H1 (cell line): ENCODE data around the gene BRAP. TPM values are rescaled to one million over a fixed set of nuclear protein-coding genes. Genes with fewer than 3 reads are reported as not detected.

Experiments used
- BRCA1 ChIP-seq: IDR thresholded peaks from 2 replicates; pipeline ENCODE4 v1.6.1; 2012; ENCODE audit warnings: low read depth, low read length, improper control_type of control experiment
- CEBPB ChIP-seq: IDR thresholded peaks from 2 replicates; pipeline ENCODE4 v1.6.1; 2012; ENCODE audit warnings: low read depth, low read length
- CHD7 ChIP-seq: fragments of 300-600 bp; sonication (generic); IDR thresholded peaks from 2 replicates; pipeline ENCODE4 v1.7.1; 2012; ENCODE audit warnings: low read length, moderate library complexity, mild to moderate bottlenecking, inconsistent platforms; ENCODE audit not compliant: insufficient replicate concordance
- HDAC2 ChIP-seq, 2 experiments: fragments of 300-600 bp in 1 of 2; sonication (generic) in 1 of 2; IDR thresholded peaks; 2 replicates each; pipeline ENCODE4 v1.6.1; 2011 to 2012; ENCODE audit warnings: low read depth in 2 of 2, low read length in 2 of 2, mild to moderate bottlenecking in 2 of 2, moderate library complexity in 2 of 2, borderline replicate concordance in 1 of 2, inconsistent platforms in 1 of 2
- HDAC6 ChIP-seq: IDR thresholded peaks from one replicate; pipeline ENCODE4 v1.7.1; 2012; ENCODE audit warnings: low read depth, mild to moderate bottlenecking, inconsistent platforms, low read length, moderate library complexity
- RAD21 ChIP-seq, 2 experiments: IDR thresholded peaks in 1 of 2; conservative IDR thresholded peaks in 1 of 2; 2 replicates each; pipeline ENCODE4 v1.6.1; 2011; ENCODE audit warnings: low read depth in 2 of 2, low read length in 2 of 2, improper control_type of control experiment in 1 of 2, inconsistent platforms in 1 of 2, mild to moderate bottlenecking in 1 of 2, moderate library complexity in 1 of 2
- RFX5 ChIP-seq: IDR thresholded peaks from 2 replicates; pipeline ENCODE4 v1.6.1; 2011; ENCODE audit warnings: low read depth, low read length, improper control_type of control experiment, borderline replicate concordance
- RNF2 ChIP-seq: fragments of 200-900, 300-1000 bp; sonication (generic); IDR thresholded peaks from 2 replicates; pipeline ENCODE4 v1.7.1; 2016; ENCODE audit warnings: borderline replicate concordance, low read depth, mild to moderate bottlenecking, antibody characterized with exemption, low read length; ENCODE audit not compliant: poor library complexity, severe bottlenecking; ENCODE audit errors: missing control alignments
- SP4 ChIP-seq: IDR thresholded peaks from 2 replicates; pipeline ENCODE4 v1.6.1; 2012; ENCODE audit warnings: low read length, inconsistent platforms
- TBP ChIP-seq: IDR thresholded peaks from 2 replicates; pipeline ENCODE4 v1.6.1; 2011; ENCODE audit warnings: low read depth, low read length, improper control_type of control experiment
- polyA plus RNA-seq, 7 experiments: library from polyadenylated mRNA; depleted of rRNA in 3 of 7; stranded (reverse) in 5 of 7; unstranded in 2 of 7; fragments of >200 nt in 5 of 7; fragments of 200-250 nt in 2 of 7; gene quantifications; 1 replicate in 5 of 7; 2 replicates in 1 of 7; 4 replicates in 1 of 7; pipeline versions ENCODE4 v1.2.1 to v1.2.3, GENCODE V29; 2011 to 2013; ENCODE audit warnings: missing spikeins in 2 of 7, mixed read lengths in 2 of 7
- total RNA-seq: library from RNA; stranded (reverse); fragmentation: NEBNext Ultra II Directional; extraction: Animal tissue kit (Norgen Biotek cat#: 25700); gene quantifications from 2 replicates; pipeline ENCODE4 v1.2.1, GENCODE V29; 2021

The BRAP gene
- total and polyA plus RNA-seq, 2 of the 8 experiments (the other 6 are each of a cell fraction or from before 2014, with no cell fraction given): 12.8 to 22.2 TPM

GRCh38 chr12:111672822-111673381 lies 12.9 kb downstream of the BRAP start (continued):
- TF ChIP-seq CHD7 (no peak), HDAC6 (no peak), RAD21 (IDR thresholded peaks at IDR 0.05 in 1 of 2, conservative IDR thresholded peaks at IDR 0.05 in 1 of 2; ENCODE audit: low read depth in 2 of 2, low read length in 2 of 2) (no peak), BRCA1 (no peak), HDAC2 (IDR thresholded peaks at IDR 0.05; ENCODE audit: borderline replicate concordance in 1 of 2, low read depth in 2 of 2, low read length in 2 of 2) (no peak), CEBPB (no peak), RNF2 (no peak), SP4 (no peak), RFX5 (no peak), TBP (no peak)
